Suprapubic skin (tissue), 3 donors: ENCODE results near the gene TMEM132D.

Experiments
- EP300 ChIP-seq: sonication (generic); formaldehyde crosslinking; IDR thresholded peaks from one replicate; pipeline ENCODE4 v1.6.1; 2017; ENCODE audit warnings: antibody characterized with exemption
- POLR2A ChIP-seq, 2 donors: fragments of 450-650 bp; IDR thresholded peaks; one replicate each; pipeline ENCODE4 v1.6.1; 2017; ENCODE audit warnings: antibody characterized with exemption in 2 of 2, mild to moderate bottlenecking in 2 of 2, moderate library complexity in 2 of 2
- TF ChIP-seq, protein P1 (sequence below), 2 donors: fragments of 200-600 bp in 1 of 2; fragments of 450-650 bp in 1 of 2; sonication (generic) in 1 of 2; IDR thresholded peaks; one replicate each; pipeline ENCODE4 v1.5.1; 2016 to 2019; ENCODE audit warnings: antibody characterized with exemption in 2 of 2, mild to moderate bottlenecking in 1 of 2, moderate library complexity in 1 of 2

DNA sequence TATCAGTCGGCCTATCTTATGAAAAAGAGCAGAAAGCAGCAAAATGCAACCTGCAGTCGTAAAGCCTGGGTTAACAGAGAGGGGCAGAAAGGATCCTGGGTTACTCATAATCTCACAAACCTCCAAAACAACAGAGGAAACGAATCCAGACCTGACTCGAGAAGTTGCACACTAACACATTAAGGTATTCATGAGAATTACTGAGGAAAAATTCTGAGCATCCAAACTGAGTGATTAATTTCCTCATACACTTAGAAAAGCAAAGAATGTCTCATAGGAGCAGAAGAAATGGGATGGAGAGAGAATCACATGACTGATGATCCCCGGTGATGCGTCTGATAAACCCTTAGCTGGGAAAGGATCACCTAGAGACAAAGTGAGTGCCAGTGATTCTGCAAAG lies 272.5 kb downstream of the TMEM132D start:
- TF ChIP-seq, protein P1, sequence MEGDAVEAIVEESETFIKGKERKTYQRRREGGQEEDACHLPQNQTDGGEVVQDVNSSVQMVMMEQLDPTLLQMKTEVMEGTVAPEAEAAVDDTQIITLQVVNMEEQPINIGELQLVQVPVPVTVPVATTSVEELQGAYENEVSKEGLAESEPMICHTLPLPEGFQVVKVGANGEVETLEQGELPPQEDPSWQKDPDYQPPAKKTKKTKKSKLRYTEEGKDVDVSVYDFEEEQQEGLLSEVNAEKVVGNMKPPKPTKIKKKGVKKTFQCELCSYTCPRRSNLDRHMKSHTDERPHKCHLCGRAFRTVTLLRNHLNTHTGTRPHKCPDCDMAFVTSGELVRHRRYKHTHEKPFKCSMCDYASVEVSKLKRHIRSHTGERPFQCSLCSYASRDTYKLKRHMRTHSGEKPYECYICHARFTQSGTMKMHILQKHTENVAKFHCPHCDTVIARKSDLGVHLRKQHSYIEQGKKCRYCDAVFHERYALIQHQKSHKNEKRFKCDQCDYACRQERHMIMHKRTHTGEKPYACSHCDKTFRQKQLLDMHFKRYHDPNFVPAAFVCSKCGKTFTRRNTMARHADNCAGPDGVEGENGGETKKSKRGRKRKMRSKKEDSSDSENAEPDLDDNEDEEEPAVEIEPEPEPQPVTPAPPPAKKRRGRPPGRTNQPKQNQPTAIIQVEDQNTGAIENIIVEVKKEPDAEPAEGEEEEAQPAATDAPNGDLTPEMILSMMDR (IDR thresholded peaks at IDR 0.05): no peak
- TF ChIP-seq POLR2A (IDR thresholded peaks at IDR 0.05) (no peak), EP300 (no peak)
